ENCODE data around the gene LAMA2.
"Not testable (repeated sequence)": the region's sequence is repeated elsewhere in the genome, so short reads cannot be mapped to it uniquely, and the experiment has no call there.

The LAMA2 gene

GRCh38 chr6:129006724-129007514, 124.0 kb downstream of the LAMA2 start:
- DNase-seq (ENCODE audit: low read depth): no peak

DNA sequence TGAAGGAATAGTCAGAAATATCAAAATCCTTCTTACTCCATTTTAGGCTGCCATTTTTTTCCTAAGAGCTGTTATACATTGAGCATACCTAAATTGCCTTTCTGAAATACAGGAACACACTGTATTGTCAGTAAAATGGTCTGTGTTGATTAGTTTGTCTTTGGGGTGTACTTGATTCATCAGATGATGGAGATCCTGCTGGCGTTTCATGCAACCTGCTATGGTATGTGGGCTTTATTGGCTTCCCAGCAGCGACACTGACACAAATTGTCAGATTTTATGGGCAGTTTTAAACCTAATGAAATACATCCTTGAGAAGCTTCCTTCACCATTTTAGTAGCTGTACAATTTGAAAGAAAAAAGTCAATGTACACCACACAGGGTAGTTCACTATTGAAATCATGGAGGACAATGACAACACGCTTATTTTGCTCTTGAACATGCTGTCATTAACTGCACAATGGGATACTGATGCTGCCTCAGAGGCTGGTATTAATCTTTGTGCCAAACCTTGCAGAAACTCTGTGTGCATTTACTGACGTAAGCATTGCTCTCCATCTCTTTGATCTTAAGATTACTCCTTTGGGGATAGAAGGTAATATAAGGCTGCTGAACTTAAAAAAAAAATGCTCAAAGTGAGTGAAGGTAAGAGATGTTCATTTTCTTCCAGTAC, 124.9 kb downstream of the LAMA2 start:
- no peak for DNase-seq (ENCODE audit: low read depth)

DNA sequence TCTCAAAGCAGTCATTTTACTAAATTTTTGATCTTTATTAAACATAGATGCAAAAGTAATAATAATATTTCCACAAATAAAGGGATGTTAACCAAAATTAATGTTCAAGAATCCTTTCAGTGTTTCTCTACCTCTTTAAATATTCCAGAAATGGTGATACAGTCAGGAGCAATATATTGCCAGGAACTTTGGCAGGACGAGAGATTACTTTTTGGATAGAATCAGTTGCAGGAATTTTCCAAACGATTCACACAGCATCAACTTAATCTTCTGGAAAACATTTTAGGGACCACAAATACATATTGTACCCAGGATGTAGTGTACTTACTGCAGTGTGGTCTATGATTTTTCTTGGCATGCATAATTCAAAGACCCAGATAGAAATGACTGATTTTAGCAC, 125.7 kb downstream of the LAMA2 start:
- no peak for DNase-seq (ENCODE audit: low read depth)

DNA sequence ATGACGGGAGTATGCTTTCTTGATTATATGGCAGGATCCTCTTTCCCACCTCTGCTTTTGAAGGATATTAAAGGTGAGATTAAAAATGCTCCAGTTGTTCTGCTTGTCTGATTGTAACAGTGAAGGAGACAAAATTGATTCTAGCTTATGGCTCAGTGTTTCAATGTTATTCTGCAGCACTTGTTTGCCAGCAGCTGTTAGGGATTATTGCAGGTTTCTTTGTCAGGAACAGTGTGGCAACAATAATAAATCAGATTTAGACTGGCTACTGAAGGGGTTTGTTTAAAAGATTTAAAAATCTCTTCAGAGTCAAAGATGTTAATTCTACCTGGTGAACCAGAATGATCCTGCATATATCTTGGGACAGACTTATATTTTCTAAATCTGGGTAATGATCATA, 126.9 kb downstream of the LAMA2 start:
- no peak for DNase-seq (ENCODE audit: low read depth)

DNA sequence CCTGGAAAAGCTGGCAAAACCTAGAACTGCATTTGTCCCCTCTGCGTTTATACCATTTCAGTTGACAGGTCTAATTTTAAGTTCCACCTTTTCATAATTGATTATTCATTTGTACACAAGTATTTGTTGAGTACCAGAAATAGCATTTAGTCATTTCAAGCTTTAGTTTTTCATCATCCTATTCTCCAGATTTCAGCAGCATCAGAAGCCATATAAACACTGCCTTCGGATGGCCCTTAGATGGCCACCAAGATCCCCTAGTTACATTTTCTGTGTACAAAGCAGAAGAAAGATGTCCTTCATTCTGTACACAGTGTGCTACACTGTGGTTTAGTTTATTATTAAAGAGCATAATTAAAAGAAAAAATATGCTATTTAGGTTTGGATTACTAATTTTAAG, 131.4 kb downstream of the LAMA2 start:
- DNase-seq (ENCODE audit: low read depth): no peak

- no peak for DNase-seq (ENCODE audit: low read depth)
Measured at GRCh38 chr6:129015721-129016120, 132.8 kb downstream of the LAMA2 start.

DNA sequence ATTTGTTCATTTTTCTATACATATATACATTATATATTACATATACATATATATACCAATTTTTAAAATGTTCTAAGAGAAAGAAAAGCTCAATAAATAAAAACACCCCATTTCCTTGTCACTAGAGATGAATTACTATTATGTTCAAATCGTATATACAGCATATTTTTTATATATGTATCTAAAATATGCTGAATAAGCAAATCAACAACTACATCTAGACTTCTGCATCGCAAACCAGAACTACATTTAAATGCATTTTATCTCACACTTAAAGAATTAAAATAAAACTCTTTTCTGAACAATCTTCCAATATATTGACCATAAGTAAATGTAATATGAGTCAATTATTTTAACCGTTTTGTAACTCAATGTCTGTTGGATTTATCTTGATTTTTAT, 133.9 kb downstream of the LAMA2 start:
- DNase-seq (ENCODE audit: low read depth): no peak

DNA sequence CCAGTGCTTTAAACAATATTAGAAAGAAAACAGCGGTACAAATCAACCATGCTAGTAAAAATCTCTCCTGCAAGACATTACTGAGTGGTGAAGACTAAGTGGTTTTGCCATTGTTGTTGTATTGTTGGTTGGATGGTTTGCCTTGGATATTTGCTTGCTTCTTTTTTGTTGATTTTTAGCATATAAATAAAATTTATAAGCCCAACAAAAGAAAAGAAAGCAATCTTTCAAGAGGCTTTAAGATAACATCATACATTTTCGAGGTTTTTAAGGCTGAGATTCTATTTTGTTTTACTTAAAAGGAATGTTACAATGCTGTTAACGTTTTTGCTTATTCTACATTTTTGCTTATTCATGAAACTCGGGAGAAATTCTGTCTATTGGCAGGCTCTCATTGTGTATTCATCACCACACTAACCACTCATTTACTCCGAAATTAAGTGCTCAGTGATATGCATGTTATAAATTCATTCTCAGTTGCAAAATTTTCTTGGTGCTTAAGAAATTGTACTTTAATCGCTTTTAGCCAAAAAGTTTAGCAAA, 139.1 kb downstream of the LAMA2 start:
- DNase-seq (ENCODE audit: low read depth): no peak

GRCh38 chr6:129026601-129027000, 143.7 kb downstream of the LAMA2 start:
- no peak for DNase-seq (ENCODE audit: low read depth)

DNA sequence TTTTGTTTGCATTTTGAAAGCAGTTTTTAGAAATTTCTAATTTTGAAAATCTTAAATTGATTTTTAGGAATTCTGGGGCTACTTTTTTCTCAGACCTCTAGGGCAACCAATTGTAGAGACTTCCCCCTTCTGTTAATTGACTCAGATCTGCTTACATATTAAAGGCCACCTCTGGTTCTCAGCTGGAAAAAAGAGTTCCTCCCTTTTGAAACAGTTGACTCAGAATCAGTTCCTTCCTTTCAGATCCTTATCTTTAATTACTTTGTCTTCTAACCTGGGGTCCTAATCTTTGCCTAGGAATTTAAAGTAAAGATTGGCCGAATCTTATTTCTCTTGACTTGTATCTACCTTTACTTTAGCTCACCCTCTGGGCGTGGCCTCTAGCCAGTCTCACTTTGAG, 146.8 kb downstream of the LAMA2 start:
- DNase-seq (ENCODE audit: low read depth): no peak

GRCh38 chr6:129030215-129030614, 147.3 kb downstream of the LAMA2 start:
- DNase-seq (ENCODE audit: low read depth): no peak

- DNase-seq (ENCODE audit: low read depth): no peak
Measured at GRCh38 chr6:129031051-129031599, 148.2 kb downstream of the LAMA2 start.

GRCh38 chr6:129032602-129033001, 149.7 kb downstream of the LAMA2 start:
- no peak for DNase-seq (ENCODE audit: low read depth)

DNA sequence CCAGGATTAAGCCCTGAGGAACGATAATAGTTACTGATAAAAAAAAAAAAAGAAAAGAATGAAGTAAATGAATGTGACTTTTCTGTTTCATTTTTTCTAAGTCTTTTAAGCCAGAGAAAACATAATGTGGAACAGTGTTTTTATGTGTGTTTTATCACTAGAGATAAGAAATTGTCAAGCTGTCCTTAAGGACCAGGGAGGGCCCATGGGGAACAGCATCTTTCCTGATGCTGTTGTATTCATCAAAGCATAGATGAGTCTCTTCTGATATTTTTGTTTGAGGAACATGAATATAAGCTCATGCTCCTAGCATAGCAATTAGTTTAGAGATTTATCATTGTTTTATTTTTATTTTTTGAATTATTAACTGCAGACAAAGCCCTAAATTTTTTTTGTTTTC, 150.2 kb downstream of the LAMA2 start:
- no peak for DNase-seq (ENCODE audit: low read depth)

GRCh38 chr6:129033581-129033980, 150.6 kb downstream of the LAMA2 start:
- DNase-seq (ENCODE audit: low read depth): no peak

GRCh38 chr6:129041563-129041962, 158.6 kb downstream of the LAMA2 start:
- DNase-seq (ENCODE audit: low read depth): no peak

DNA sequence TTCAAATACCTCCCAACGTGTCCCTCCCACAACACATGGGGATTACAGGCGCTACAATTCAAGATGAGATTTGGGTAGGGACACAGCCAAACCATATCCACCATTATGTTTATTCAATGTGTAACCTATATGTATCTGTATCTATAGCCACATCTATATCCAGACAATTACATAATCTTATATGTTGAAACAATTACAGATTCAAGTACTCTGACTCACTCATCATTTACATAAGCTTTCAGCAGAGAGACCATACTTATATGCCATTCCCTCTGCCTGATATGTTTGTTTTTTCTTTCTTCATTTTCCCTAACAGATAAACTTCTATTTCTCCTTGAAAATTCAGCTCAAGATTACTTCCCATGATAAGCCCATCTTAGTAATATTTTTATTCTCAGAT, 163.6 kb downstream of the LAMA2 start:
- no peak for DNase-seq (ENCODE audit: low read depth)

DNA sequence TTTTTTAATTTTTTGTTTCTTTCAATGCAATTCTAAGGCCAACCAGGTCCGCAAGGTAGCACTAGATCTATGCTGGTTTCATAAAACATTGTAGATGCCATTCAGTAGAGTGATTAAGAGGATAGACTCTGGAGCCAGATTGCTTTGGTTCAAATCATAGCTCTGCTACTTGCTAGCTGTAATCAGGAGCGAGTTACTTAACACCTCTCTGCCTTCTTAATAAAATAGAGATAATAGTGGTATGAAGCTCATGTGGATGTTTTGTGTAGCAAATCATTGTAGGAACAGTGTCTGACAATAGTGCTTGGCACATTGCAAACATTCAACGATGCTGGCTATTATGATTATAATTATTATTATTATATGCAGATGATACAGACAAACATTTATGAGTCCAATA, 164.9 kb downstream of the LAMA2 start:
- DNase-seq (ENCODE audit: low read depth): no peak

DNA sequence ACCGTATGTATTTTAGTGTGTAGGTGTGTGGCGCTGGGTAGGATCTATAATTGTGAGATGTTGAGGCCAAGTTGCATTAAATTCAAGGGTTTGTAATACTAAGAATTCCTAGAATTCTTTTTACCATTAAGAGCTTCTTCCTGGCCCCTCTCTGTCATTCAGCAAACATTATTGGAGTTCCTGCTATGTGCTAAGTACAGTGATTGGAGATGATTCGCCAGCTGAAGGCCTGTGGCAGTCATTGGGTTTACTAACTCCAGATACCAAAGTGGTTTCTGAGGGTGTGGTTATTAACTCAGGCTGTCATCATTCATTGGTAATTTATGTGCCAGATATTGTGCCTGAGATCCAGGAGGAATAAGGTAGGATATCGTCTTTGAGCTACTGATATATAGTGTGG, 167.1 kb downstream of the LAMA2 start:
- DNase-seq (ENCODE audit: low read depth): no peak

DNA sequence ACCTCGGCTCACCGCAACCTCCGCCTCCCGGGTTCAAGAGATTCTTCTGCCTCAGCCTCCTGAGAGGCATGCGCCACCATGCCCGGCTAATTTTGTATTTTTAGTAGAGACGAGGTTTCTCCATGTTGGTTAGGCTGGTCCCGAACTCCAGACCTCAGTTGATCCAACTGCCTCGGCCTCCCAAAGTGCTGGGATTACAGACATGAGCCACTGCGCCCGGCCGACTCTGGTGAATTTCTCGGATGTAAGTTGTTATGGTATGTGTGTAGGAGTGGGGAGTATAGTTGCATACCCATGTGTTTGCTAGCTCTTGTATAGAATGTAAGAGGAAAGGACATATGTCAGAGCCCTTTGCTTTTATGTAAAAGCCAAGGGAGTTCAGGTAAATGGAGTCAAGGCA, 170.2 kb downstream of the LAMA2 start:
- not testable (repeated sequence) for DNase-seq (ENCODE audit: low read depth)

DNA sequence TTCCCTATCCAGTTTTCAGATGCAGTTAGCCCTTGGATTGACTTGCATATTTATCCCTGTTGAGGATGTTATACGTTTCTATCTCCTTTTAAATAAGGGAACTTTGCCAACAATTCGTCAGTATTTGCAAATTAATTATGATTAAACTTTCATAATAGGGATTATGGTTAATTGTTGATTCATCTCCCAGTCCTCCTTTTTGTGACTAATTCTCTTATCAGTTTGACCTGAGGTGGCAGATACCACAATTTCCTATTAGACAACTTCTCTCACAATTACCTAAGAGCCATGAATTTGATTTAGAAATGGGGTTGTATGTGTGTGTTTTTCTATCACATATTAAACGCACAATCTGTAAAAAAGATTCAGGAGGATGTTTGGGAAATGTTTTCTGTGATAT, 172.9 kb downstream of the LAMA2 start:
- no peak for DNase-seq (ENCODE audit: low read depth)

GRCh38 chr6:129059650-129060049, 176.7 kb downstream of the LAMA2 start:
- DNase-seq (ENCODE audit: low read depth): no peak

DNA sequence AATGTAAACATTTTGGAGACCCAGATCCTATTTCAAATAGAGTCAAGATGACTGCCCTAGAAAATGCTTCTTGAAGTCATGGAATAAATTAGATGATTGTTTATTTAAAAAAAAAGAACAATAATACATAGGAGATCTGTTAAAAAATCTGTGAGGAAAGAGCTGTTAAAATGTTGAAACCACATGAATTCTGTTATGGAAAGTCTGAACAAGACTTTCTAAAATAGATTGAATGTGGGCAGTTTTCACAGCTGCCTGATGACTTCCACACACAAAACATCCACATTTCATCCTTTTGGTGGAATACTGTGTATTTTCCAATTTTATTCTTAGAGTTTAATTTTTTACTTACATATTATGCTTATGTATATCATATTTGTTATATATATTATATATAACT, 186.1 kb downstream of the LAMA2 start:
- DNase-seq (ENCODE audit: low read depth): no peak

Data from activated gamma-delta T cell treated with anti-CD3 and anti-CD28 coated beads, Interleukin-2, amount 50 U/mL, for 16 hours (primary cell).